Heart left ventricle (tissue), 16 donors: ENCODE data around the gene COL1A2. TPM values are rescaled to one million over a fixed set of nuclear protein-coding genes. Genes with fewer than 3 reads are reported as not detected.

Experiments used
- ATAC-seq, 4 donors: fragments of 200-7000 bp; cut with Tn5 transposase; one replicate each; pipeline ENCODE4 v1.9.1; 2020 to 2022; ENCODE audit warnings: moderate library complexity in 4 of 4, mild to moderate bottlenecking in 3 of 4, moderate number of reproducible peaks in 1 of 4
- DNase-seq, 5 donors: peaks; one replicate each; pipeline ENCODE4 v3.0.0-alpha.2; 2020
- H3K27ac ChIP-seq, 12 donors: fragments of 200-600 bp; sonication (generic) in 4 of 12; one replicate each; pipeline versions ENCODE4 v1.5.0 to v1.8.0; 2016 to 2022; ENCODE audit warnings: mild to moderate bottlenecking in 2 of 12
- H3K27me3 ChIP-seq, 9 donors: fragments of 200-600 bp; sonication (generic) in 2 of 9; one replicate each; pipeline versions ENCODE4 v1.5.1 to v1.8.0; 2016 to 2022; ENCODE audit warnings: mild to moderate bottlenecking in 3 of 9
- H3K36me3 ChIP-seq, 9 donors: fragments of 200-600 bp; sonication (generic) in 2 of 9; one replicate each; pipeline versions ENCODE4 v1.5.0 to v1.8.0; 2018 to 2022; ENCODE audit warnings: mild to moderate bottlenecking in 2 of 9
- H3K4me1 ChIP-seq, 12 donors: fragments of 200-600 bp; sonication (generic) in 4 of 12; one replicate each; pipeline versions ENCODE4 v1.5.0 to v1.8.0; 2016 to 2022; ENCODE audit warnings: mild to moderate bottlenecking in 3 of 12
- H3K4me3 ChIP-seq, 12 donors: fragments of 200-600 bp; sonication (generic) in 4 of 12; one replicate each; pipeline versions ENCODE4 v1.5.0 to v1.8.0; 2017 to 2022; ENCODE audit warnings: mild to moderate bottlenecking in 9 of 12, moderate library complexity in 4 of 12
- H3K9me3 ChIP-seq, 12 donors: fragments of 200-600 bp; sonication (generic) in 4 of 12; one replicate each; pipeline versions ENCODE4 v1.5.0 to v1.8.0; 2016 to 2022; ENCODE audit warnings: mild to moderate bottlenecking in 1 of 12
- POLR2A ChIP-seq, 2 donors: fragments of 450-650 bp; IDR thresholded peaks; one replicate each; pipeline ENCODE4 v1.6.1; 2017; ENCODE audit warnings: antibody characterized with exemption in 2 of 2, mild to moderate bottlenecking in 2 of 2, moderate library complexity in 2 of 2
- WGBS, 4 donors: extraction: QIAGEN DNeasy Blood & Tissue Kit in 2 of 4; methylation state at CpG; one replicate each; pipeline versions ENCODE4 v1.1.5 to v1.1.7; 2013 to 2018; 5-methylcytosine and 5-hydroxymethylcytosine counted together
- intact Hi-C, 10 donors: fragments of 100-400 bp; cut with DNase I; formaldehyde crosslinking; loops; one replicate each; pipeline versions ENCODE4 v1.11.1 to v1.14.2; 2022
- polyA plus RNA-seq, 2 donors: library from polyadenylated mRNA; stranded (reverse); fragments of 200-250 nt; gene quantifications; one replicate each; pipeline ENCODE4 v1.2.3, GENCODE V29; 2013
- total RNA-seq, 9 donors: library from RNA; depleted of rRNA in 2 of 9; stranded (reverse); fragments of >200 nt in 2 of 9; fragmentation: NEBNext Ultra II Directional in 3 of 9; extraction: Animal tissue kit (Norgen Biotek cat#: 25700) in 3 of 9; gene quantifications; one replicate each; pipeline versions ENCODE4 v1.1.0 to v1.2.4, GENCODE V29; 2016 to 2023
- TF ChIP-seq, protein P1 (sequence below), 12 donors: fragments of 200-600 bp; sonication (generic) in 4 of 12; IDR thresholded peaks; one replicate each; pipeline versions ENCODE4 v1.5.0 to v1.8.0; 2018 to 2022; ENCODE audit warnings: antibody characterized with exemption in 12 of 12, mild to moderate bottlenecking in 5 of 12
- donor health status: ischemic (EF 13 %, LVEDD 7.1; RV severe dilation, severe dysfunction).
- donor health status: healthy with polysubstance abuse.
- donor health status: DM: no; HTN: yes; CAD: no.
- donor health status: DM: no; HTN: no; CAD: no.
- donor health status: ischemic (EF 25% LVEDD 6.9; RV normal size, moderate dysfunction).
- donor health status: ischemic (EF 25% LVEDD 5.7; RV mildly dilated, moderate dysfunction).
- donor health status: healthy.
- donor health status: DM: yes; HTN: yes; CAD: no.
- donor health status: ischemic (EF 35%, LVEDD 5.7; RV mildly dilated, moderate dysfunction).
- donor health status: nonischemic (EF 11% LVEDD 7.7; RV severe dilation, severe dysfunction).
- donor health status: DM: yes; HTN: yes; CAD: no.
- donor health status: PGD.
- donor health status: ischemic (EF 29% LVEDD 5.4; RV normal size, mild dysfunction).
- donor health status: nonischemic (EF 23%, LVEDD 6.1; RV moderate dilation, normal function).

The COL1A2 gene
- total and polyA plus RNA-seq, 11 donors = 33.1 to 615 (median 104) TPM

DNA sequence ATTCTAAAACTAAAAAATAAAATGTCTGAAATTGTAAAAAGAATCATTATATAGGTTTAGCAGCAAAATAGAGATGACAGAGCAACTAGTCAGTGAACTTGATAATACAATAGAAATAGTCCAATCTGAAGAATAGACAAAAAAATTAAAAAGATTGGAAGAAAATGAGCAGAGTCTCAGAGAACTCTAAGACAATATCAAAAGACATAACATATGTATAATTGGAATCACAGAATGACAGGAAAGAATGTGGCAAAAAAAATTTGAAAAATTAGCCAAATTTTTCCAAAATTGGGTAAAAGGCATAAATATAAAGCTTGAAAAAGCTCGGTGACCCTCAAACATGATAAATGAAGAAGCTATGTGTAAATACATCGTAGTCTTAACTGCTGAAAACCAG lies 76.9 kb downstream of the COL1A2 start:
- Histone ChIP-seq H3K4me3 (no peak overlapping the region), H3K27ac (no peak overlapping the region), H3K36me3 (no peaks in the 10 kb centered on the region), H3K27me3 (no peaks in the 10 kb centered on the region), H3K4me1 (no peaks in the 10 kb centered on the region), H3K9me3 (peaks cover 0 to 21% (median 8%) of the 10 kb centered on the region in 12 donors)
- ATAC-seq = no peak
- intact Hi-C loops = no loop called here
- WGBS, 4 donors = 84 to 92% (median 90%) methylated on average over 2 of the region's 2 CpGs
- DNase-seq = no peak
- TF ChIP-seq, protein P1, sequence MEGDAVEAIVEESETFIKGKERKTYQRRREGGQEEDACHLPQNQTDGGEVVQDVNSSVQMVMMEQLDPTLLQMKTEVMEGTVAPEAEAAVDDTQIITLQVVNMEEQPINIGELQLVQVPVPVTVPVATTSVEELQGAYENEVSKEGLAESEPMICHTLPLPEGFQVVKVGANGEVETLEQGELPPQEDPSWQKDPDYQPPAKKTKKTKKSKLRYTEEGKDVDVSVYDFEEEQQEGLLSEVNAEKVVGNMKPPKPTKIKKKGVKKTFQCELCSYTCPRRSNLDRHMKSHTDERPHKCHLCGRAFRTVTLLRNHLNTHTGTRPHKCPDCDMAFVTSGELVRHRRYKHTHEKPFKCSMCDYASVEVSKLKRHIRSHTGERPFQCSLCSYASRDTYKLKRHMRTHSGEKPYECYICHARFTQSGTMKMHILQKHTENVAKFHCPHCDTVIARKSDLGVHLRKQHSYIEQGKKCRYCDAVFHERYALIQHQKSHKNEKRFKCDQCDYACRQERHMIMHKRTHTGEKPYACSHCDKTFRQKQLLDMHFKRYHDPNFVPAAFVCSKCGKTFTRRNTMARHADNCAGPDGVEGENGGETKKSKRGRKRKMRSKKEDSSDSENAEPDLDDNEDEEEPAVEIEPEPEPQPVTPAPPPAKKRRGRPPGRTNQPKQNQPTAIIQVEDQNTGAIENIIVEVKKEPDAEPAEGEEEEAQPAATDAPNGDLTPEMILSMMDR (IDR thresholded peaks at IDR 0.05) = no peak
- TF ChIP-seq POLR2A (IDR thresholded peaks at IDR 0.05) = no peak

DNA sequence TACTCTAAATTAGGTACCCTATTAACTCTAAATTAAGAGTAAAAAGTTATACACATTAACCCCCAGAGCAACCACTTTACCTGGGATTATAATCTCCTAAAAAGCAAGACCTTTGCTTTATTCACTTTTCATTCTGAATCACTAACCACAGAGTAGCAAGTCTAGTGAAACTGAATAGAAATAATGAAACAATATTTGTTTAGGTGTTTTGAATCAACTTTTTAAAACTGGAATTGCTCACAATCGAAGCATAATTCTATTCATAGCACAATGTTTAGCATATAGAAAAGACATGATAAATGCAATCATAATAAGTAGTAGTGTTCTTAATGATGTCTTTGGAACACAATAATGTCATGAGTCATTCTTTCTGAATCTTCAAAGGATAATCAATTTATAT lies 77.9 kb downstream of the COL1A2 start:
- H3K27ac ChIP-seq = no peak overlapping the region
- H3K4me3 ChIP-seq = no peak overlapping the region
- ATAC-seq (no peak), DNase-seq (no peak)
- H3K9me3 ChIP-seq = peaks cover 0 to 21% (median 8%) of the 10 kb centered on the region in 12 donors
- WGBS, 4 donors = 85 to 92% (median 87%) methylated on average over 1 of the region's 1 CpG
- TF ChIP-seq, protein P1 (IDR thresholded peaks at IDR 0.05) = no peak
- no peak for TF ChIP-seq POLR2A (IDR thresholded peaks at IDR 0.05)
- intact Hi-C loops = no loop called here
- H3K4me1 ChIP-seq = no peaks in the 10 kb centered on the region
- H3K27me3 ChIP-seq = no peaks in the 10 kb centered on the region
- no peaks in the 10 kb centered on the region for H3K36me3 ChIP-seq

DNA sequence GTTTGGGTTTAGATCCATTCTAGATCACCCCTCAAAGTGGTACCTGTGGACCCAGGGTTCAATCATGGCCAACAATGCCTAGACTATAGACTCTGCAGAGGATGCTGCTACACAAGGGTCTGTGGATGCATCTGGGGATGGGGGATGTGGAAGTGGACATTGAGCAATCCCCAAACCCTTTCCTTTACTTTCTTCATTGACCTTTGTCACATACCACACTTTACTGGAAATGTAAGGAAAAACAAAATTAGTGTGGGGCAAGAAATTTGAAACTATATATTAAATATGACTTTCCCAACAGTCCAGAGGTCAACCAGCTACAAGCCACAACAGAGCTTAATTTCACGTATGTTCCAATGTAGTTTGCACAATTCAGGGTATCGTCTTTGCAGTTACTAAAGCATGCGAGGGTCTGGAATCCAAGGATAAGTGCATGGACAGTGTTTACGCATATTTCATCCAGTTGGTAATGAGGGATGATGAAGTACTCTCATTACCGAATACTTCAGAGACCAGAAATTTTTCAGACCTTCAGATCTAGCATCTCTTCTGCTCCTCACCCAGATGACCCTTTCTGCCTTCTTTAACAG lies 81.7 kb downstream of the COL1A2 start:
- no peak for DNase-seq
- Histone ChIP-seq H3K4me3 (no peak overlapping the region), H3K27ac (no peak overlapping the region), H3K36me3 (no peaks in the 10 kb centered on the region), H3K4me1 (no peaks in the 10 kb centered on the region), H3K9me3 (peaks cover 0 to 13% (median 6%) of the 10 kb centered on the region in 12 donors), H3K27me3 (no peaks in the 10 kb centered on the region)
- intact Hi-C loops = no loop called here
- no peak for ATAC-seq
- 89 to 93% (median 91%) methylated on average over 5 of the region's 5 CpGs for WGBS, 4 donors
- no peak for TF ChIP-seq POLR2A (IDR thresholded peaks at IDR 0.05)
- TF ChIP-seq, protein P1 (IDR thresholded peaks at IDR 0.05) = no peak

DNA sequence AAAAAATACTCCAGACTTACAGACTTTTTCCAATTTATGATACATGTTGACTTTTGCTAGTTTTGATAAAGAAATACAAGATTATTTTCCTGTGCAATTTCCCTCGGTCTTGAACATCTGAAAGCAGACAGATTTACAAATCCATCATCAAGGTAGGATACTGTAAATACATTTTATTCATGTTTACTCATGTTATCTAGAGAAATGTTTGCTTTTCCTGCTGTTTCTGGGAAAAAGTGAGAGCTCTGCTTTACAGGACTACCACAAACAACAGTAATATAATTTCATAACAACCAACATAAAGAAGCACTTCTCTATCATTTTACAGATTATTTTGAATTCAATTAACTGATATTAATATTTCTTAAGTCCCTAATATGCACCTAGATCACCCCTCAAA lies 83.2 kb downstream of the COL1A2 start:
- H3K27ac ChIP-seq = no peak overlapping the region

More for the DNA sequence above, 83.2 kb downstream of the COL1A2 start:
- DNase-seq = no peak
- 70 to 89% (median 81%) methylated on average over 1 of the region's 1 CpG for WGBS, 4 donors
- Histone ChIP-seq H3K4me1 (no peaks in the 10 kb centered on the region), H3K4me3 (no peak overlapping the region), H3K27me3 (no peaks in the 10 kb centered on the region), H3K36me3 (no peaks in the 10 kb centered on the region), H3K9me3 (no peaks in the 10 kb centered on the region)
- no peak for TF ChIP-seq POLR2A (IDR thresholded peaks at IDR 0.05)
- TF ChIP-seq, protein P1 (IDR thresholded peaks at IDR 0.05) = no peak
- intact Hi-C loops = no loop called here
- no peak for ATAC-seq
